A673 (cell line): Measurements from ENCODE around the gene MICU1. TPM values are rescaled to one million over a fixed set of nuclear protein-coding genes. Genes with fewer than 3 reads are reported as not detected.

Experiments used
- BruUV-seq: library from RNA; stranded (reverse); fragments of 400-500 nt; replicated peaks from 2 replicates; lab custom pipeline; 2021; lab: Mats Ljungman, UMichigan
- CTCF ChIA-PET: fragments of 300-600 bp; sonication (Branson Sonifier 250); formaldehyde crosslinking; loops from one replicate; lab custom pipeline; 2022; ENCODE audit warnings: antibody characterized with exemption; lab: Charles Lee
- POLR2A ChIA-PET: fragments of 300-600 bp; sonication (Branson Sonifier 250); formaldehyde crosslinking; loops from one replicate; lab custom pipeline; 2022; ENCODE audit warnings: antibody characterized with exemption; ENCODE audit not compliant: low non-redundant PET; lab: Charles Lee
- DNase-seq: peaks from one replicate; pipeline ENCODE4 v3.0.0-alpha.2; 2015; ENCODE audit warnings: low spot score
- H3K27ac ChIP-seq: fragments of 200-600 bp; sonication (generic); 2 replicates; pipeline ENCODE4 v1.5.1; 2016; ENCODE audit warnings: mixed run types, low read depth, mild to moderate bottlenecking, mixed read lengths, antibody characterized with exemption, low read length; ENCODE audit not compliant: poor library complexity, severe bottlenecking
- H3K27me3 ChIP-seq: fragments of 200-600 bp; sonication (generic); replicated peaks from 2 replicates; pipeline ENCODE4 v1.6.1; 2017; ENCODE audit warnings: mixed run types, low read depth, mild to moderate bottlenecking, mixed read lengths, antibody characterized with exemption, low read length; ENCODE audit not compliant: insufficient read depth, poor library complexity
- H3K36me3 ChIP-seq: fragments of 200-600 bp; sonication (generic); 2 replicates; pipeline ENCODE4 v1.6.1; 2016; ENCODE audit warnings: mixed run types, mild to moderate bottlenecking, mixed read lengths, antibody characterized with exemption, low read length; ENCODE audit not compliant: insufficient read depth, poor library complexity, severe bottlenecking
- H3K4me1 ChIP-seq: fragments of 200-600 bp; sonication (generic); 2 replicates; pipeline ENCODE4 v1.6.1; 2017; ENCODE audit warnings: mixed run types, mild to moderate bottlenecking, mixed read lengths, antibody characterized with exemption, low read length; ENCODE audit not compliant: insufficient read depth, poor library complexity, severe bottlenecking
- H3K4me3 ChIP-seq: fragments of 200-600 bp; sonication (generic); 2 replicates; pipeline ENCODE4 v1.5.1; 2016; ENCODE audit warnings: low read depth, mixed run types, mild to moderate bottlenecking, mixed read lengths, low read length; ENCODE audit not compliant: poor library complexity, severe bottlenecking
- H3K9me3 ChIP-seq: fragments of 200-600 bp; sonication (generic); 2 replicates; pipeline ENCODE4 v1.6.1; 2016; ENCODE audit warnings: mixed run types, low read depth, mild to moderate bottlenecking, mixed read lengths, antibody characterized with exemption, low read length; ENCODE audit not compliant: poor library complexity, severe bottlenecking
- CTCF ChIP-seq: fragments of 300-800, 200-600 bp; sonication (generic); conservative IDR thresholded peaks from 2 replicates; pipeline ENCODE4 v1.5.1; 2017; ENCODE audit warnings: low read depth, mild to moderate bottlenecking, antibody characterized with exemption, low read length, moderate library complexity, mixed read lengths
- EZH2 ChIP-seq: fragments of 200-600 bp; sonication (generic); IDR thresholded peaks from 2 replicates; pipeline ENCODE4 v1.6.1; 2017; ENCODE audit warnings: borderline replicate concordance, low read depth, mild to moderate bottlenecking, mixed read lengths, antibody characterized with exemption, low read length; ENCODE audit not compliant: poor library complexity, severe bottlenecking
- intact Hi-C: fragments of 100-400 bp; cut with micrococcal nuclease; formaldehyde crosslinking; loops from one replicate; pipeline ENCODE4 v1.10.0; 2022; ENCODE audit not compliant: unreplicated experiment
- total RNA-seq: library from RNA; stranded (reverse); gene quantifications from 2 replicates; pipeline ENCODE4 v1.2.3, GENCODE V29; 2021

MICU1 gene
- total RNA-seq, 1 experiment from 2014 or later: 37.7 TPM

- ChIA-PET CTCF (no interaction called here), POLR2A (no interaction called here)
- BruUV-seq: no TSS peak
- Histone ChIP-seq H3K27me3 (no peaks in the 10 kb centered on the region), H3K4me1 (peaks cover 12% of the 10 kb centered on the region), H3K4me3 (no peak overlapping the region), H3K27ac (no peak overlapping the region), H3K9me3 (no peaks in the 10 kb centered on the region), H3K36me3 (no peaks in the 10 kb centered on the region)
- DNase-seq: no peak
- TF ChIP-seq CTCF (no peak), EZH2 (no peak)
- intact Hi-C loops: no loop called here
Observed at GRCh38 chr10:72637398-72637857, 11.5 kb upstream of the MICU1 start.

GRCh38 chr10:72630144-72630543 is 4.3 kb upstream of the MICU1 start:
- POLR2A ChIA-PET: interaction anchor here (0.5 kb wide), 1 partner anchor 466 kb away, joined by 9 read pairs; the partner anchor contains the start of gene P4HA1
- CTCF ChIA-PET: no interaction called here
- Histone ChIP-seq H3K27me3 (no peaks in the 10 kb centered on the region), H3K4me3 (no peak overlapping the region), H3K4me1 (peaks cover 4% of the 10 kb centered on the region), H3K9me3 (no peaks in the 10 kb centered on the region), H3K27ac (no peak overlapping the region), H3K36me3 (no peaks in the 10 kb centered on the region)
- no TSS peak for BruUV-seq
- DNase-seq: no peak
- intact Hi-C loops: no loop called here
- TF ChIP-seq EZH2 (no peak), CTCF (no peak)

GRCh38 chr10:72626444-72626754 is 520 bp upstream of the MICU1 start:
- Histone ChIP-seq H3K36me3 (no peaks in the 10 kb centered on the region), H3K27ac (peak overlapping the region; percentile 70), H3K27me3 (no peaks in the 10 kb centered on the region), H3K4me3 (peak overlapping the region; percentile 85), H3K4me1 (peaks cover 12% of the 10 kb centered on the region), H3K9me3 (no peaks in the 10 kb centered on the region)
- intact Hi-C loops: no loop called here
- ChIA-PET POLR2A (interaction anchor here (0.6 kb wide), 3 partner anchors 69 to 672 kb away, joined by 3 to 6 read pairs (median 4); no protein-coding TSS in a partner anchor), CTCF (no interaction called here)
- TSS peak; percentile 91 for BruUV-seq
- no peak for DNase-seq
- TF ChIP-seq EZH2 (no peak), CTCF (no peak)
